Nasal cavity respiratory epithelium epithelial cell of viscerocranial mucosa (primary cell): ENCODE results near the gene SLC1A5. TPM values are rescaled to one million over a fixed set of nuclear protein-coding genes. Genes with fewer than 3 reads are reported as not detected.

Source experiments
- total RNA-seq: library from RNA; depleted of rRNA; stranded (reverse); fragments of >200 nt; gene quantifications from 2 replicates; pipeline ENCODE4 v1.2.3, GENCODE V29; 2014

SLC1A5 gene
- 330 and 503 TPM in 2 replicates for total RNA-seq

DNA sequence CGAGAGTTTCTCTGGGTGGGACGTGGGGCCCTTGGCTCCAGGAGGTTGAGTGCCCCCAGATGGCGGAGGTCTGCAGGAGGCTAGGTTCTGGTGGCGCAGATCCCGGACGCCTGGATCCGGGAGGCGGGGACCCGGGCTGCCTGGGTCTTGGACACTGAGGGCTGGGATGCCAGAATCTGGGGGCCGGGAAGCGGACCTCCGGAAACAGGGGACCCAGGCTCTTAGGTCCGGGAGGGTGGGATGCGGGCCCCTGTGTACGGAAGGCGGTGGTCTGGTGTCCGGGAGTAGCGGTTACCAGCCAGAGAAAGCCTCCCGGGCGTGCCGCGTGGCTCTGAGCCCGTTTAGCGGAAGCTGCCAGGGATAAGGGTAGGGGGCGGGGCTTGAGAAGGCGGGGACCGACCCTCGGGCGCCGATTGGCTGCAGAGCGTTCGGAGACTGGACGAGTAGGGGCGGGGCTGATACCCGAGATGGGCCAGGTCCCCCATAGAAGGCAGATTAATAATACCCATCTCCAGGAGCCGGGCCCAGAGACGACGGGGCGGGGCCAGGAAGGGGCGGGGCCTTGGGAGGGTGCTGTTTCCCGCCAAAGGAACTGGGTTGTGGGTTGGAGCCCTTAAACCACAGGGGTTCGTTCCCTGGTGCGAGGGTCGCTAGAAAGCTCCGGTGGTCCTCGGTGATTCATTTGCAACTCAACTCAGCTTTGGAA lies at the start of gene SLC1A5:
Gene SLC1A5, minus strand, starts transcription at position 333 of the 706 bp plus-strand sequence. CDS start 629 bp downstream, outside the sequence.

GRCh38 chr19:46746281-46747057 lies 41.9 kb downstream of the SLC1A5 start, which contains the start of gene STRN4:
STRN4 (minus strand) TSS chr19:46746450; CDS start chr19:46746430, 20 bp downstream.

DNA sequence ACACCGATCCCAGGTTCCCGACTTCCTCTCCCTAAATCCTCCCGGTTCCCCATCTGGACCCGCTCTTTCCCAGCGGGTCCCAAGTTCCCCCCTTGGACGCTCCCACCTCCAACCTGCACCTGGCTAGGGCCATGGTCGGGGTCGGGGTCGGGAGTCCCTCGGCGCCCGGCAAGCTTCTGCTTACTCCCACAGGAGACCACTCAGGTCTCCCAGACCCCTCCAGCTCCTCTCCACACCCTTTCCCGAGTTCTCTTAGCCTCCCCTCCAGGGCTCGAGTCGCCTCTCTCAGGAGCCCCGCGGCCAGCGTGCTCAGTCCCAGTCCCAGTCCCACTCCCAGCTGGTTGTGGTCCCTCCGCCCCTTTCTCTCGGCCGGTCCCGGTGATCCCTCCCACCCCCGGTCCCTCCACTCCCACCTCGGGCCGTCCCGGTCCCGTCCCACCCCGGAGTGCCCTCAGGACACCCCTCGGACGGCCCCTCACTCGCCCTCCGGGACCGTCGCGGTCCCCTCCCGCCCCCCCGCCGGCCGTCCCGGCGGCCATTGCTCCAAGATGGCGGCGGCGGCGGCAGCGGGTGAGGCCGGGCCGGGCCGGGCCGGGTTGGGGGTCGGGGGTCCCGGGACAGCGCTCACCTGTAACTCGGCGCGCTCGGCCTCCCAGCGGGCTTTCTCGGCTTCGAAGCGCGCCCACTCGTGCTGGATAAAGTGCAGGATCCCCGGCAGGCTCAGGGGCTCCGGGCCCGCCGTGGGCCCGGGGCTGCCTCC lies 42.7 kb downstream of the SLC1A5 start, which contains the start of gene FKRP:
Gene FKRP, plus strand, starts transcription at position 537 of the 760 bp plus-strand sequence. CDS start 9,394 bp downstream, outside the sequence.

Other genes starting within 250 kb of the SLC1A5 start
- gene CALM3, start 187.3 kb downstream of the SLC1A5 start, total RNA-seq, result 73.1 and 94.7 TPM in 2 replicates
- gene PTGIR, start 163.5 kb downstream of the SLC1A5 start, total RNA-seq, result not detected in 2 replicates
- gene GNG8, start 152.4 kb downstream of the SLC1A5 start, total RNA-seq, result not detected in 2 replicates
- under 0.01 TPM in 1 of 2 replicates, not detected in the other for gene DACT3, start 127.4 kb downstream of the SLC1A5 start, total RNA-seq
- 17.4 and 50.8 TPM in 2 replicates for gene PRKD2, start 71.5 kb downstream of the SLC1A5 start, total RNA-seq
- 10.9 and 16.9 TPM in 2 replicates for gene FKRP, start 42.5 kb downstream of the SLC1A5 start, total RNA-seq
- 85.8 and 94.1 TPM in 2 replicates for gene STRN4, start 42.1 kb downstream of the SLC1A5 start, total RNA-seq
- gene AP2S1, start 62.3 kb upstream of the SLC1A5 start, total RNA-seq, result 104 and 109 TPM in 2 replicates
- gene ARHGAP35, start 72.4 kb upstream of the SLC1A5 start, total RNA-seq, result 40.3 and 74.0 TPM in 2 replicates
- gene NPAS1, start 231.2 kb upstream of the SLC1A5 start, total RNA-seq, result 0.28 and 0.34 TPM in 2 replicates